Activated naive CD8-positive, alpha-beta T cell treated with anti-CD3 and anti-CD28 coated beads, Interleukin-2, amount 50 U/mL, for 24 hours (primary cell): ENCODE measurements around the gene SEC24C.
A peak's percentile ranks its signal among the peaks of the same experiment; 100 is the strongest.
"Not testable (repeated sequence)": the region's sequence is repeated elsewhere in the genome, so short reads cannot be mapped to it uniquely, and the experiment has no call there.

Experiments
- ATAC-seq: fragments of 150-1000 bp; cut with Tn5 transposase; one replicate; pipeline ENCODE4 v1.10.0; 2021
- DNase-seq: peaks from one replicate; pipeline ENCODE4 v3.0.0; 2021
- H3K27ac Mint-ChIP-seq: one replicate; pipeline ENCODE4 v1.8.0; 2021; ENCODE audit warnings: mild to moderate bottlenecking, mixed read lengths
- H3K27me3 Mint-ChIP-seq: one replicate; pipeline ENCODE4 v1.8.0; 2021; ENCODE audit warnings: mixed read lengths
- H3K36me3 Mint-ChIP-seq: one replicate; pipeline ENCODE4 v1.8.0; 2021; ENCODE audit warnings: low read depth, mixed read lengths
- H3K4me1 Mint-ChIP-seq: one replicate; pipeline ENCODE4 v1.8.0; 2021; ENCODE audit warnings: mixed read lengths
- H3K4me3 Mint-ChIP-seq: one replicate; pipeline ENCODE4 v1.8.0; 2021; ENCODE audit warnings: mild to moderate bottlenecking, moderate library complexity, mixed read lengths
- H3K9me3 Mint-ChIP-seq: one replicate; pipeline ENCODE4 v1.8.0; 2021; ENCODE audit warnings: mixed read lengths

SEC24C gene

DNA sequence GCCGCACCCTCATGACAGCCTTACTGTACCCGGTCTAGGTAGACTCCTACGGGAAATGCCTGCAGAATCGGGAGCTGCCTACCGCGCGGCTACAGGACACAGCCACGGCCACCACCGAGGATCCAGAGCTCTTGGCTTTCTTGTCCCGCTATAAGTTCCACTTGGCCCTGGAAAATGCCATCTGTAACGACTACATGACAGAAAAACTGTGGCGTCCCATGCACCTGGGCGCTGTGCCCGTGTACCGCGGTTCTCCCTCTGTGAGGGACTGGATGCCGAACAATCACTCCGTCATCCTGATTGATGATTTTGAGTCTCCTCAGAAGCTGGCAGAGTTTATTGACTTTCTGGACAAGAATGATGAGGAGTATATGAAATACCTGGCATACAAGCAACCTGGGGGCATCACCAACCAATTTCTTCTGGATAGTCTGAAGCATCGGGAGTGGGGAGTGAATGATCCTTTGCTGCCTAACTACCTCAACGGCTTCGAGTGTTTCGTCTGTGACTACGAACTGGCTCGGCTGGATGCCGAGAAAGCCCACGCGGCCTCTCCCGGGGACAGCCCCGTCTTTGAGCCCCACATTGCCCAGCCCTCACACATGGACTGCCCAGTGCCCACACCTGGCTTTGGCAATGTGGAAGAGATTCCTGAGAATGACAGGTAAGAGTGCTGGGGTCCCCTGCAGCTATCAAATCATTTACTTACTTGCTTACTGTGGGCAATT is 29.1 kb downstream of the SEC24C start:
- DNase-seq (peak; percentile 26), ATAC-seq (no peak)
- peak overlapping the region; percentile 96 for H3K4me3 Mint-ChIP-seq
- H3K36me3 Mint-ChIP-seq: peaks cover 65% of the 10 kb centered on the region
- peaks cover 43% of the 10 kb centered on the region for H3K4me1 Mint-ChIP-seq
- no peaks in the 10 kb centered on the region for H3K9me3 Mint-ChIP-seq
- no peaks in the 10 kb centered on the region for H3K27me3 Mint-ChIP-seq
- peak overlapping the region; percentile 96 for H3K27ac Mint-ChIP-seq

DNA sequence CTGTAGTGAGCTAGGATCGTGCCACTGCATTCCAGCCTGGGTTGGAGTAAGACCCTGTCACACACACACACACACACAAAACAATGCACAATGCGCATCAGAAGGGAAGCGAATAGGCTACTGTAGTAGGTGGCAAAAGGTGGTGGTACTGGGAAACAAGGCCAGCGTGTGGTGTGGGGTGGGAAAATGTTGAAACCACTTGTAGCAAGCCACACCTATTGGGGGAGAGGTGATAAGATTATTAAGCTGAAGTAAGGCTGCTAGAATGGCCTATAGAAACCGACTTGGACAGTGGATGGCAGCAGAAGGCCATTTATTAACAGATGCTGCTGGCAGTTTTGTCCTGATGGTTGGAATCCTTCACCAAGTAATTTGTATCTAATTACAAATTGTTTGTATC is 30.5 kb downstream of the SEC24C start:
- peaks cover 41% of the 10 kb centered on the region for H3K4me1 Mint-ChIP-seq
- DNase-seq (no peak), ATAC-seq (no peak)
- peak overlapping the region; percentile 96 for H3K4me3 Mint-ChIP-seq
- H3K27me3 Mint-ChIP-seq: no peaks in the 10 kb centered on the region
- H3K36me3 Mint-ChIP-seq: peaks cover 57% of the 10 kb centered on the region
- no peaks in the 10 kb centered on the region for H3K9me3 Mint-ChIP-seq
- peak overlapping the region; percentile 54 for H3K27ac Mint-ChIP-seq

DNA sequence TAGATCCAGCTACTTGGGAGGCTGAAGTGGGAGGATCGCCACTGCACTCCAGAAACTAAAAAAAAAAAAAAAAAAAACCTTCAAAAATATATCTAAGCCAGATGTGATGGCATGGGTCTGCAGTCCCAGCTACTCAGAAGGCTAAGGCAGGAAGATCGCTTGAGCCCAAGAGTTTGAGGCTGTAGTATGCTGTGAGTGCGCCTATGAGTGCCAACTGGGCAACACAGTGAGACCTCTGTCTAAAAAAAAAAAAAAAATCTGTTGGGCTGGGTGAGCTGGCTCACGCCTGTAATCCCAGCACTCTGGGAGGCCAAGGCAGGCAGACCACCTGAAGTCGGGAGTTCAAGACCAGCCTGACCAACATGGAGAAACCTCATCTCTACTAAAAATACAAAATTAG is 34.8 kb downstream of the SEC24C start:
- H3K4me1 Mint-ChIP-seq: peaks cover 66% of the 10 kb centered on the region
- peaks cover 31% of the 10 kb centered on the region for H3K36me3 Mint-ChIP-seq
- ATAC-seq: no peak
- no peak overlapping the region for H3K27ac Mint-ChIP-seq
- DNase-seq: no peak
- H3K27me3 Mint-ChIP-seq: no peaks in the 10 kb centered on the region
- no peaks in the 10 kb centered on the region for H3K9me3 Mint-ChIP-seq
- no peak overlapping the region for H3K4me3 Mint-ChIP-seq

DNA sequence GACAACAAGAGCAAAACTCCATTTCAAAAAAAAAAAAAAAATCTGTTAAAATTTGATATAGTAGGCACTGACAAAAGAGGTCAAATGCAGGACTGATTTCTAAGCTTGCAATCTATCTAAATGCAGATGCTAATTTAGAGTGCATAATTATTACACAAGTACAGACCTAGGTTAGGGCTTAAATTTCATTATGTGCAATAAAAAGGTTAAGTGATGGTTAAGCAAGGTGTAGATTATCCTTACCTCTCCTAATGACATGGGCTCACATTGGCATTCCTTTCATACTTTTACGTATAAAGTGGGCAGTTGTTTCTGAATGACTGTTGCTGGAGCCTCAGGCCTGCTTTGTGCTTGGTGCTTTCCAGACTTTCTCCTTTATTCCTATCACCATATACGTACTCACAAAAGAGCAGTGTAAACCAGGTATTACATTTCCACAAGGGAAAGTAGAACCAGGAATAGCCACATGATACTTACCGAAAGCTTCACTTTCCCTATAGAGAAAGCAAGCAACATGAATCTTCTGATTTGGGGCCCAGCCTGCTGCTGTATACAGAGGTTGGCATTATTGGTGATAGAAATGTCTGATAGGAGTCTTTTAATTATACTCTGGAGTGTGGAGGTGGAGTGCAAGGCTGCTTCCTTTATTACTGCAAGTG is 35.5 kb downstream of the SEC24C start:
- Mint-ChIP-seq H3K27ac (peak overlapping the region; percentile 57), H3K4me1 (peaks cover 65% of the 10 kb centered on the region)
- DNase-seq: no peak

DNA sequence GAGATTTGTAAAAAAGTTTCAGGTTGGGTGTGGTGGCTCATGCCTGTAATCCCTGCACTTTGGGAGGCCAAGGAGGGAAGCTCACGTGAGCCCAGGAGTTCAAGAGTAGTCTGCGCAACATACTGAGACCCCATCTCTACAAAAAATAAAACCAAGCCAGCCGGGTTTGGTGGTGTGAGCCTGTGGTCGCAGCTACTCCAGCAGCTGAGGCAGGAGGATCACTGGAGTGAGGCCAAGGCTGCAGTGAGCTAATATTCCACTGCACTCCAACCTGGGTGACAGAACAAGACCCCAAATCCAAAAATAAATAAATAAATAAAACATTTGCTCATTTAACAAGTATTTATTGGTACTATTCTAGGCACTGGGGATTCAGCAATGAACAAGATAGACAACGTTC is 36.1 kb downstream of the SEC24C start:
- H3K4me3 Mint-ChIP-seq: peak overlapping the region; percentile 94
- no peaks in the 10 kb centered on the region for H3K9me3 Mint-ChIP-seq
- peaks cover 21% of the 10 kb centered on the region for H3K36me3 Mint-ChIP-seq
- DNase-seq (no peak), ATAC-seq (no peak)
- H3K27me3 Mint-ChIP-seq: no peaks in the 10 kb centered on the region
- H3K4me1 Mint-ChIP-seq: peaks cover 67% of the 10 kb centered on the region
- H3K27ac Mint-ChIP-seq: peak overlapping the region; percentile 57

More for the DNA sequence above, 35.5 kb downstream of the SEC24C start:
- Mint-ChIP-seq H3K4me3 (peak overlapping the region; percentile 44), H3K9me3 (no peaks in the 10 kb centered on the region), H3K36me3 (peaks cover 26% of the 10 kb centered on the region), H3K27me3 (no peaks in the 10 kb centered on the region)
- no peak for ATAC-seq

DNA sequence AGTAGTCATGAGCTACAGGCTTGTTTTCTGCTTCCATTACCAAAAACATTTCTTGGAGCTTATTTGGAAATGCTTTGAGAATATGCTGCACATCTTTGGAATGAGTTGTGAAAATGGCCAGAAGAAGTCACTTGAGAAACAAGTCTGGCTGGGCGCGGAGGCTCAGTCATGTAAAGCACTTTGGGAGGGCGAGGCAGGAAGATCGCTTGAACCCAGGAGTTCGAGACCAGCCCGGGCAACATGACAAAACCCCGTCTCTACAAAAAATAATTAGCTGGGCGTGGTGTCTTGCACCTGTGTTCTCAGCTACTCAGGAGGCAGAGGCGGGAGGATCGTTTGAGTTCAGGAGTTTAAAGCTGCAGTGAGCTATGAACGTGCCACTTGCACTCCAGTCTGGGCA is 36.8 kb downstream of the SEC24C start:
- Mint-ChIP-seq H3K27me3 (no peaks in the 10 kb centered on the region), H3K9me3 (no peaks in the 10 kb centered on the region), H3K4me3 (peak overlapping the region; percentile 94), H3K36me3 (peaks cover 14% of the 10 kb centered on the region), H3K4me1 (peaks cover 62% of the 10 kb centered on the region), H3K27ac (peak overlapping the region; percentile 98)
- no peak for ATAC-seq
- DNase-seq: no peak

DNA sequence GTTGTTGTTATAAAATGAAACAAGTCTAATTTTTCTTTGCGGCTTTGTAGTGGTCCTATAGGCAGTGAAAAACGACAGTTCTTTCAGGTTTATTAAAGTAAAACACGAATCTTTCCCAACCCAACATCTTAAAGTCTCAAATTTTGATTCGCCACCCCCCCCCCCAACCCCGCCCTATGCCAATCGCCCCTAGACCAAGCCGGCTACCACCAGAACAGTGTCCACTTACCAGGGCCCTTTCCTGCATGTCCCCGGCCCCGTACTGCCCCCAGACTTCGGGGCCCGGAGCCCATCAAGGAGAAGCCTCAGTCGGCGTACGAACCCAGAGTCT is 37.3 kb downstream of the SEC24C start:
- ATAC-seq (no peak), DNase-seq (no peak)
- peaks cover 68% of the 10 kb centered on the region for H3K4me1 Mint-ChIP-seq
- H3K27me3 Mint-ChIP-seq: no peaks in the 10 kb centered on the region
- no peaks in the 10 kb centered on the region for H3K9me3 Mint-ChIP-seq
- H3K4me3 Mint-ChIP-seq: peak overlapping the region; percentile 94
- peaks cover 14% of the 10 kb centered on the region for H3K36me3 Mint-ChIP-seq
- peak overlapping the region; percentile 98 for H3K27ac Mint-ChIP-seq

DNA sequence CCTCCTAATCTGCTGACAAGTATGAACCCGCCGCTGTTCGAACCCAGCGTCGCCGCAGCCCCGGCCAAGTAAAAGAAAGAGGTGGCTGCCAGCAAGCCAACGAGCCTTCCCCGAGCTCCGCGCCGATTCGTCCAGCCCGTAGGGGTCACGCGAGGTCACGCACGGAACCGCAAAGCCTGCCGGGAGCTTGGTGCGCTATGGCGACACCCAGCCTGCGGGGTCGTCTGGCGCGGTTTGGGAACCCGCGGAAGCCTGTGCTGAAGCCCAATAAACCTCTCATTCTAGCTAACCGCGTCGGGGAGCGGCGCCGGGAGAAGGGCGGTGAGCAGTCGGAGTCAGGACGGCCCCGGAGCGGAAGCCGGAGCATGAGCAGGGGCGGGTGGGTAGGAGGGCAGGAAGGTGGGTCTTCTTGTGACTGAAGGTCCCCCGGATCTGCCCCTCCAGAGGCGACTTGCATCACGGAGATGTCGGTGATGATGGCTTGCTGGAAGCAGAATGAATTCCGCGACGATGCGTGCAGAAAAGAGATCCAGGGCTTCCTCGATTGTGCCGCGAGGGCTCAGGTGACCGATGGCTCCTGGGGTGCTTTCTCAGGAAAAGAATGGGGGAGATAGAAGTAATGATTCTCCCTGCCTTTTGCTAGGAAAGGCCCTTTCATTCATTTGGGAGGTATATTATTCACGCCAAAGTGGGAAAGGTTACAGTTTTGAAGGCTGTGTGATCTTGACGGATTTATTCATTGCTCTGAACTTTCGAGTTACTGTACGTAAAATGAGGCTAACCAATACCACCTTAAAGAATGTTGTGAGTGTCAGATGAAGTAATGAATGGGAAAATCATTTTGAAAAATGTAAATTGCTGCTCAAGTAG is 37.9 kb downstream of the SEC24C start, which contains the start of gene CHCHD1:
CHCHD1 (plus strand) TSS at position 170 of the 870 bp plus-strand sequence; CDS start at position 198, 28 bp downstream.
- Mint-ChIP-seq H3K27ac (peak within 1 kb of the TSS; percentile 98), H3K27me3 (no peaks in the 10 kb centered on the region), H3K4me3 (peak within 1 kb of the TSS; percentile 94), H3K9me3 (no peaks in the 10 kb centered on the region), H3K4me1 (peaks cover 66% of the 10 kb centered on the region), H3K36me3 (peaks cover 10% of the 10 kb centered on the region)
- ATAC-seq (peak; percentile 75), DNase-seq (peak; percentile 93)

DNA sequence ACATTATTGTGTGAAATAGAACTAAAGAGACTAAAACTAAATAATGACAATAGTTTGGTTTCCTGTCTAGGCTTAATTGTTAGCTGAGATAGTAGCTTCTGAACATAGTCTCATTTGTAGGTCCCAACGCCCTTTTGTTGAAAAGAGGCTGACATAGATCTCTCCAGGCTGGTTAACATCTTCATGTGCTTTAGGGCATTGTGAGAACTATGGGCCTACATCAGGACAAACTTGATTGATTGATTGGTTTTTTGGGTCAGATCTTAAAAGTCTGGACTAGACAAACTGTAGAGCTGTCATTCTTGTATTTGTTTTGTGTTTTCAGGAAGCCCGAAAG is 38.5 kb downstream of the SEC24C start:
- Mint-ChIP-seq H3K4me3 (peak overlapping the region; percentile 94), H3K9me3 (no peaks in the 10 kb centered on the region), H3K4me1 (peaks cover 67% of the 10 kb centered on the region), H3K27me3 (no peaks in the 10 kb centered on the region), H3K27ac (peak overlapping the region; percentile 98), H3K36me3 (peaks cover 7% of the 10 kb centered on the region)
- ATAC-seq (no peak), DNase-seq (no peak)

DNA sequence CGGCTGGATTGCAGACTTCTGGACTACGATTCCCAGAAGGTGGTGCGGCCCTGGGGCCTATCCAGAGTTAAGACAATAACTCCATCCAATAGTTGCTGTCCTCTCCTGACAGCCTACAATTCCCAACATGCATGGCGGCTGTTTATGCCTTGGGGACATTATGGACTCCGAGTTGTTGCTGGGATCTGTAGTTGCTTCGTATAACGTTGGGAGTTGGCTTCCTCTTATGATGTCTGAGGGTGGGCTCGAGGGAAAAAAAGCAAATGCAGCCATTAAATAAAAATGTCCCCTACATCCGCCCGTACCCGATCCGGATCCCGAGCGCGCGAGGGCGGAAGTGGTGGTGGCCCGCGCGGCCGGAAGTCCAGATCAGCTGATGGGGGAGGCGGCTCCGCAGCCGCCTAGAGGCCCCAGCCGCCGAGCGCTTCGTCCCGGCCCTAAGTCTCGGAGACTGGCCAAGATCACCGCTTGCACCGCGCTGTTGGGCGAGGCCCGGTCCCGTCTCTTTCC is 41.1 kb downstream of the SEC24C start, which contains the start of gene ZSWIM8:
ZSWIM8 (plus strand) TSS at position 396 of the 510 bp plus-strand sequence. CDS start 273 bp downstream, outside the sequence.
- no peaks in the 10 kb centered on the region for H3K9me3 Mint-ChIP-seq
- DNase-seq: peak; percentile 86
- peak within 1 kb of the TSS; percentile 98 for H3K4me3 Mint-ChIP-seq
- H3K27ac Mint-ChIP-seq: peak within 1 kb of the TSS; percentile 97
- peaks cover 10% of the 10 kb centered on the region for H3K36me3 Mint-ChIP-seq
- peaks cover 60% of the 10 kb centered on the region for H3K4me1 Mint-ChIP-seq
- H3K27me3 Mint-ChIP-seq: no peaks in the 10 kb centered on the region
- peak; percentile 90 for ATAC-seq

DNA sequence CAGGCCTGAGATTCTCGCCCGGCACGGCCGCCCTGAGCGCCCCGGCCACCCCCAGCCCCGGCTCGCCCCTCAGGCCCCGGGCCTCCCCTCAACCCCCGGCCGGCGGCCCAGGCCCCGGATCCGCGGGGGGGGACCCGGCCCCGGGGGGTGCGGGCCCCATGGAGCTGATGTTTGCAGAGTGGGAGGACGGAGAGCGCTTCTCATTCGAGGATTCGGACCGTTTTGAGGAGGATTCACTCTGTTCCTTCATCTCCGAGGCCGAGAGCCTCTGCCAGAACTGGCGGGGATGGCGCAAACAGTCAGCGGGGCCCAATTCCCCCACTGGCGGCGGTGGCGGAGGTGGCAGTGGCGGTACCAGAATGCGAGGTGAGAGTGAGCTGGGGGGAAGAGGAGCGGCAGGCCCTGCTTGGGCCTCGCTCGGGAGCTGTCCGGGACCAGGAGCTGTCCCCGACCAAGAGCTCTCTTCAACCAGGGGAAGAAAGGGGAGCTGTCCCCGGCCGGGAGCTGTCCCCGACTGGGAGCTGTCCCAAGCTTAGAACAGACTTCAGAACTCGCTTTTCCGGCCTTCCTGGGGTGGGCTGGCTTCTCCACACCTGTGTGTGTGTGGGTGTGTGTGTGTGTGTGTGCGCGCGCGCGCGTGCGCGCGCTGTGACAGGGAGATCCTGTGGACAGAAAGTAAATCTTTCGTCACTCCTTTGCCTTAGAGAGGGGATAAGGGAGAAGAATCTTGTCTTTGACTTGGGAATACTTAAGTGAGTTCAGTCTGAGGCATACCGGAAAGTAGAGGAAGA is 41.7 kb downstream of the SEC24C start:
- Mint-ChIP-seq H3K4me1 (peaks cover 54% of the 10 kb centered on the region), H3K27ac (peak overlapping the region; percentile 97), H3K9me3 (no peaks in the 10 kb centered on the region), H3K27me3 (no peaks in the 10 kb centered on the region), H3K36me3 (peaks cover 13% of the 10 kb centered on the region), H3K4me3 (peak overlapping the region; percentile 98)
- DNase-seq: peak; percentile 49
- ATAC-seq: peak; percentile 6

DNA sequence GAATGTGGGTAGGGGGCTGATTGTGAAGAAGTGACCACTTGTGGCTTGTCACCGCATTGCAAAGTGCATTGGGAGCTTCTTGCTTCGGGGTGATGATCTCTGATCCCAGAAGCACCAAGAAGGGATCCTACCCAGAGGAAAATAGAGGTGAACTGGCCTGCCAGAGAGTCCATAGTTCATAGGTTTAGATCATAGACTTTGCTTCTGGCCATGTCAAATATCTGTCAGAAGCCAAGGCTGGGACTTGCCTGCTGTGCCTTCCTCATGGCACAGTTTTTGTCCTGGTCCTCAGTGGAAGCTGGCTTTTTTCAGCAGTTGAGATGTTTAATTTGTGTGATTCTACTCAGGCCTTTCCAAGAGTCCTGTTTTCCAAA is 42.3 kb downstream of the SEC24C start:
- DNase-seq (no peak), ATAC-seq (no peak)
- no peaks in the 10 kb centered on the region for H3K9me3 Mint-ChIP-seq
- H3K36me3 Mint-ChIP-seq: peaks cover 13% of the 10 kb centered on the region
- H3K4me3 Mint-ChIP-seq: peak overlapping the region; percentile 98
- H3K27me3 Mint-ChIP-seq: no peaks in the 10 kb centered on the region
- peaks cover 50% of the 10 kb centered on the region for H3K4me1 Mint-ChIP-seq
- H3K27ac Mint-ChIP-seq: peak overlapping the region; percentile 82

DNA sequence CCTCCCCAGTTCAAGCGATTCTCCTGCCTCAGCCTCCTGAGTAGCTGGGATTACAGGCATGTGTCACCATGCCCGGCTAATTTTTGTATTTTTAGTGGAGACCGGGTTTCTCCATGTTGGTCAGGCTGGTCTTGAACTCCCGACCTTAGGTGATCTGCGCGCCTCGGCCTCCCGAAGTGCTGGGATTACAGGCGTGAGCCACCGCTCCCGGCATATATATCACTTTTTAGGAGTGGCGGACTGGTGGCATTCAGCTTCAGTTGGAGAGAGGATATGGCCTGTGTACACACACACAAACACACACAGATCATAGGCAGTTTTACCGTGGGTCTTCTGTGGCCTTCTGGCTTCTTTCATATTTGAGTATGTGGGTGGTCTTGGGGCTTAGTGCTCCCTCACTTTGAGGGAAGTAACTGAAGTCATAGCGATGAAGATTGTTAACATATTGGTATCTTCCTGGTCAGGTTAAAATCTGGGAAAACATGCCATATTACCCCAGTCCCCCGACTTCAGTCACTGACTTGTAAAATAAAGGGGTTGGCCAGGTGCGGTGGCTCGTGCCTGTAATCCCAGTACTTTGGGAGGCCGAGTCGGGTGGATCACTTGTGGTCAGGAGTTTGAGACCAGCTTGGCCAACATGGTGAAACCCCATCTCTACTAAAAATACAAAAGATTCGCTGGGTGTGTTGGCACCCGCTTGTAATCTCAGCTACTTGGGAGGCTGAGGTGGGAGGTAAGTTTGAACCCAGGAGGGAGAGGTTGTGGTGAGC is 43.0 kb downstream of the SEC24C start:
- Mint-ChIP-seq H3K4me1 (peaks cover 46% of the 10 kb centered on the region), H3K36me3 (peaks cover 11% of the 10 kb centered on the region), H3K4me3 (peak overlapping the region; percentile 98)
- not testable (repeated sequence) for H3K27me3 Mint-ChIP-seq, DNase-seq, H3K27ac Mint-ChIP-seq, H3K9me3 Mint-ChIP-seq, ATAC-seq
